Measurements from ENCODE around the gene YIPF4. TPM values are rescaled to one million over a fixed set of nuclear protein-coding genes. Genes with fewer than 3 reads are reported as not detected.
A peak's percentile ranks its signal among the peaks of the same experiment; 100 is the strongest.
"Not testable (repeated sequence)": the region's sequence is repeated elsewhere in the genome, so short reads cannot be mapped to it uniquely, and the experiment has no call there.

Gene YIPF4
- total and polyA plus RNA-seq, 12 donors: 8.4 to 69.3 (median 27.0) TPM

DNA sequence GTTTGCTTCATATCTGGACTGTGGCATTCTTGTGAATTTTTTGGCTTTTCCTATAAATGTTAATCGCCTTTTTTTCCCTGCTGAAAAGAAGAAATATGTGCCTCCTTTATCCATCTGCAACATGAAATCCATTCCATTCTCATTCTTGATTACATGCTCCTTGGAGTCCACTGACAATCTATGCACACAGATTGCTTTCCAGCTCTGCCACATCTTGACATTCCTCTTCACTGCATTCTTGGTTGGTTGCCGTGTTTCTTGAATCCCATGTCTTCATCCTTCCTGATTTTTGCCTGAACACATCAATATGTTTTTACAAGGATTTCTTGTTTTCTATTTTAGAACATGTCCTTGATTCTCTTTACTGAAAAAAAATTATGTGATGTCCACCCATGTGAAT lies 52.4 kb downstream of the YIPF4 start:
- intact Hi-C loops (cut with DNase I): no loop called here
- H3K9me3 ChIP-seq (replicated peaks in 1 of 3): no peaks in the 10 kb centered on the region

DNA sequence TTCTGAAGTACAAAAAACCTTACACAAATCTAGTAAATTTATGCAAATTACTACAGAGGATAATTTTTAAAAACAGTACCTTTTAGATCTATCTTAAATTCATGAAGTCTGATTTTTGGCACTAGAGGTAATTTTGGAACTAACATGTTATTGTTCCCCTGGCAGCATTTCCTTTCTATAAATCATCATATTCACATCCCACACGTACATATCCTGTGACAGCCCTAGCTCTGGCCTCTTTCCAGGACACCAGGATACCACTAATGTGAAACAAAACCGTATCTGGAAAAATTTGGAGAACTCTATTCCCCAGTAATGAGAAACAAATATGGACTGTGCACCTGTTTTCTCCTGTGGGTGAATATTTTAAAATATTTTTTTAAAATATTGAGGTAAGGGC lies 65.1 kb downstream of the YIPF4 start:
- Histone ChIP-seq H3K36me3 (replicated peaks in 1 of 2) (no peaks in the 10 kb centered on the region), H3K27ac (no peak overlapping the region), H3K27me3 (no peaks in the 10 kb centered on the region), H3K4me3 (no peak overlapping the region), H3K4me1 (replicated peaks in 1 of 2) (no peaks in the 10 kb centered on the region), H3K9me3 (replicated peaks in 1 of 3) (no peaks in the 10 kb centered on the region)
- no peak for TF ChIP-seq POLR2A (IDR thresholded peaks at IDR 0.05)
- TF ChIP-seq, protein P1, sequence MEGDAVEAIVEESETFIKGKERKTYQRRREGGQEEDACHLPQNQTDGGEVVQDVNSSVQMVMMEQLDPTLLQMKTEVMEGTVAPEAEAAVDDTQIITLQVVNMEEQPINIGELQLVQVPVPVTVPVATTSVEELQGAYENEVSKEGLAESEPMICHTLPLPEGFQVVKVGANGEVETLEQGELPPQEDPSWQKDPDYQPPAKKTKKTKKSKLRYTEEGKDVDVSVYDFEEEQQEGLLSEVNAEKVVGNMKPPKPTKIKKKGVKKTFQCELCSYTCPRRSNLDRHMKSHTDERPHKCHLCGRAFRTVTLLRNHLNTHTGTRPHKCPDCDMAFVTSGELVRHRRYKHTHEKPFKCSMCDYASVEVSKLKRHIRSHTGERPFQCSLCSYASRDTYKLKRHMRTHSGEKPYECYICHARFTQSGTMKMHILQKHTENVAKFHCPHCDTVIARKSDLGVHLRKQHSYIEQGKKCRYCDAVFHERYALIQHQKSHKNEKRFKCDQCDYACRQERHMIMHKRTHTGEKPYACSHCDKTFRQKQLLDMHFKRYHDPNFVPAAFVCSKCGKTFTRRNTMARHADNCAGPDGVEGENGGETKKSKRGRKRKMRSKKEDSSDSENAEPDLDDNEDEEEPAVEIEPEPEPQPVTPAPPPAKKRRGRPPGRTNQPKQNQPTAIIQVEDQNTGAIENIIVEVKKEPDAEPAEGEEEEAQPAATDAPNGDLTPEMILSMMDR (IDR thresholded peaks at IDR 0.05): no peak
- intact Hi-C loops (cut with DNase I): no loop called here
- WGBS, 4 donors: 51 to 62% (median 54%) methylated on average over 2 of the region's 2 CpGs
- peak in 5 of 7 donors; percentile 33 to 72 (median 42) for DNase-seq

More for the DNA sequence above, 52.4 kb downstream of the YIPF4 start:
- TF ChIP-seq, protein P1 (IDR thresholded peaks at IDR 0.05): no peak
- no peak for TF ChIP-seq POLR2A (IDR thresholded peaks at IDR 0.05)
- Histone ChIP-seq H3K4me1 (replicated peaks in 1 of 2) (no peaks in the 10 kb centered on the region), H3K4me3 (no peak overlapping the region), H3K27me3 (no peaks in the 10 kb centered on the region), H3K36me3 (replicated peaks in 1 of 2) (no peaks in the 10 kb centered on the region), H3K27ac (no peak overlapping the region)
- 89 to 95% (median 90%) methylated on average over 2 of the region's 2 CpGs for WGBS, 4 donors
- DNase-seq: no peak

DNA sequence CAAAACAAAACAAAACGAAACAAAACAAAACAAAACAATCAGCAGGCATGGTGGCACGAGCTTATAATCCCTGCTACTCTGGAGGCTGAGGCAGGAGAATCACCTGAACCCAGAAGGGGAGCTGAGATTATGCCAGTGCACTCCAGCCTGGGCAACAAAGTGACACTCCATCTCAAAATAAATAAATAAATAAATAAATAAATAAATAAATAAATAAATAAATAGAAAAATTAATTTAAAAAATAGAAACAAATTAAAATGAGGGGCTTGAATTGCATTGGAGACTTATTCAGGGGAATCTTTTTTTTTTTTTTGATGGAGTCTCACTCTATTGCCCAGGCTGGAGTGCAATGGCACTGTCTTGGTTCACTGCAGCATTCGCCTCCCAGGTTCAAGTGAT lies 73.1 kb downstream of the YIPF4 start:
- H3K4me3 ChIP-seq; H3K27me3 ChIP-seq; DNase-seq; H3K27ac ChIP-seq; H3K4me1 ChIP-seq (replicated peaks in 1 of 2); intact Hi-C loops (cut with DNase I); H3K9me3 ChIP-seq (replicated peaks in 1 of 3); H3K36me3 ChIP-seq (replicated peaks in 1 of 2): not testable (repeated sequence)
- WGBS, 4 donors: 81 to 96% (median 91%) methylated on average over 3 of the region's 3 CpGs

DNA sequence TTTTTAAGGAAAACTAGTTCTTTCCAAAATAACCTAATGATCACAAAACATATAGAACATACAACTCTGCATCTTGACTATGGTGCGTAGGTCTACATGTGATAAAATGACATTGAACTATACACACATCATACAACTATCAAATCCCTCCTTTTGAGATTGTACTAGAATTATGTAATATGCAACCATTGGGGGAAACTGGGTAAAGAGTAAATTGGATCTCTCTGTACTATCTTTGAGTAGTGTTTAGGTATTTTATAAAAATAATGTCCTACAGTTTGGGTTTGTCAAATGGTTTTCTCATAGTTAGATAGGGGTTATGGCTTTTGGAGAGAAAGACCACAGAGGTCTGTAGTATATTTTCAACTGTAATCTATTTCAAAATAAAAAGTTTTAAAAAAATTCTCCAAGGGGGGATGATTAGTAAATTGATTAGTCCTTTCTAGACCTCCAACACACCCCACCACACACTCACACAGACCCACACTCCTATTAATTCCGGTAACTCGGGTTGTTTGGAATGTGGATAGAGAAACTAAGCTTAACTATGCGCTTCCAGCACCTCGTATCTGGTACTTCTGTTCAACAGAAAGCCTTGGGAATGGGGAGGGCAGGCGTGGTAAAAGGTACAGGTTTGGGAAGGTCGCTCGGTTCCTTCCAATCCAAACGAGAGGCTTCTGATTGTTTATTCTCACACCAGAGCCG lies 78.4 kb downstream of the YIPF4 start:
- no peak for DNase-seq
- Histone ChIP-seq H3K9me3 (replicated peaks in 1 of 3) (no peaks in the 10 kb centered on the region), H3K27me3 (no peaks in the 10 kb centered on the region), H3K36me3 (replicated peaks in 1 of 2) (no peaks in the 10 kb centered on the region), H3K4me3 (peak overlapping the region; percentile 5 to 87 (median 62)), H3K4me1 (replicated peaks in 1 of 2) (peaks cover 10 to 31% of the 10 kb centered on the region in 2 donors), H3K27ac (peak overlapping the region; percentile 88 to 99 (median 96))
- no peak for TF ChIP-seq POLR2A (IDR thresholded peaks at IDR 0.05)
- TF ChIP-seq, protein P1 (IDR thresholded peaks at IDR 0.05): no peak
- intact Hi-C loops (cut with DNase I): no loop called here
- 8 to 19% (median 9%) methylated on average over 4 to 10 of the region's 10 CpGs for WGBS, 4 donors

All from adrenal gland (tissue), 12 donors.